Panc1 (cell line): ENCODE measurements around the gene KIR3DL3. TPM values are rescaled to one million over a fixed set of nuclear protein-coding genes. Genes with fewer than 3 reads are reported as not detected.
A peak's percentile ranks its signal among the peaks of the same experiment; 100 is the strongest.
"Not testable (repeated sequence)": the region's sequence is repeated elsewhere in the genome, so short reads cannot be mapped to it uniquely, and the experiment has no call there.

Experiments used
- ATAC-seq: fragments of 200-7000 bp; cut with Tn5 transposase; 2 replicates; pipeline ENCODE4 v1.9.1; 2020; ENCODE audit warnings: mild to moderate bottlenecking, moderate library complexity
- Bru-seq: library from RNA; stranded (reverse); fragments of 400-500 nt; gene quantifications from one replicate; lab custom pipeline; 2021; lab: Mats Ljungman, UMichigan
- BruChase-seq, 2 experiments: library from RNA; stranded (reverse); fragments of 400-500 nt; gene quantifications; one replicate each; lab custom pipeline; 2021; lab: Mats Ljungman, UMichigan
- BruUV-seq: library from RNA; stranded (reverse); fragments of 400-500 nt; replicated peaks from 2 replicates; lab custom pipeline; 2021; lab: Mats Ljungman, UMichigan
- CTCF ChIA-PET: fragments of 300-600 bp; sonication (Branson Sonifier 250); formaldehyde crosslinking; loops from one replicate; lab custom pipeline; 2022; ENCODE audit warnings: antibody characterized with exemption; lab: Charles Lee
- POLR2A ChIA-PET: fragments of 300-600 bp; sonication (Branson Sonifier 250); formaldehyde crosslinking; loops from one replicate; lab custom pipeline; 2022; ENCODE audit warnings: antibody characterized with exemption; lab: Charles Lee
- DNase-seq: peaks from one replicate; pipeline ENCODE4 v3.0.0-alpha.2; 2010; ENCODE audit warnings: low read depth, low spot score
- H3K27ac ChIP-seq: 2 replicates; pipeline ENCODE4 v1.5.1; 2011; ENCODE audit warnings: mild to moderate bottlenecking, low read length, inconsistent platforms
- H3K27me3 ChIP-seq: fragments of 200-500 bp; sonication (Bioruptor generic); 2 replicates; pipeline ENCODE4 v1.6.0; 2014; ENCODE audit warnings: low read length, inconsistent platforms; ENCODE audit not compliant: control insufficient read depth, insufficient read depth
- H3K36me3 ChIP-seq: fragments of 200-500 bp; sonication (Bioruptor generic); 2 replicates; pipeline ENCODE4 v1.5.1; 2014; ENCODE audit warnings: inconsistent platforms, mild to moderate bottlenecking, low read length, moderate library complexity; ENCODE audit not compliant: control insufficient read depth, insufficient read depth
- H3K4me1 ChIP-seq: 2 replicates; pipeline ENCODE4 v1.5.1; 2011; ENCODE audit warnings: inconsistent platforms, mild to moderate bottlenecking, low read length, moderate library complexity; ENCODE audit not compliant: control insufficient read depth, insufficient read depth
- H3K4me3 ChIP-seq, 2 experiments: 2 replicates each; pipeline ENCODE4 v1.5.1; 2011 to 2012; ENCODE audit warnings: low read depth in 2 of 2, low read length in 2 of 2, mild to moderate bottlenecking in 2 of 2, inconsistent platforms in 1 of 2, moderate library complexity in 1 of 2
- H3K9me3 ChIP-seq: fragments of 200-500 bp; sonication (Bioruptor generic); 2 replicates; pipeline ENCODE4 v1.5.1; 2014; ENCODE audit warnings: low read depth, mild to moderate bottlenecking, inconsistent platforms, low read length, moderate library complexity; ENCODE audit not compliant: control insufficient read depth, insufficient read depth
- POLR2AphosphoS5 ChIP-seq: IDR thresholded peaks from 2 replicates; pipeline ENCODE4 v1.6.1; 2012; ENCODE audit warnings: mild to moderate bottlenecking, low read depth, low read length, moderate library complexity
- SIN3A ChIP-seq: IDR thresholded peaks from 2 replicates; pipeline ENCODE4 v1.6.1; 2012; ENCODE audit warnings: low read depth, mild to moderate bottlenecking, low read length, moderate library complexity, borderline replicate concordance; ENCODE audit not compliant: insufficient read depth
- TCF7L2 ChIP-seq: IDR thresholded peaks from 2 replicates; pipeline ENCODE4 v1.6.1; 2011; ENCODE audit warnings: mild to moderate bottlenecking, low read depth, low read length, inconsistent platforms
- in situ Hi-C: cut with HindIII; loops from 2 replicates; pipeline ENCODE4 v1.10.0; 2016; ENCODE audit warnings: low sequenced_read_pairs, low pct_unique_long_range_greater_than_20kb
- intact Hi-C: fragments of 100-400 bp; cut with micrococcal nuclease; formaldehyde crosslinking; loops from one replicate; pipeline ENCODE4 v1.10.0; 2022; ENCODE audit not compliant: unreplicated experiment
- long read RNA-seq: library from polyadenylated mRNA; unstranded; transcript quantifications from one replicate; pipeline ENCODE4 v2.0.0, GENCODE V29; 2021; ENCODE audit not compliant: unreplicated experiment
- polyA plus RNA-seq: library from polyadenylated mRNA; unstranded; fragments of >200 nt; gene quantifications from one replicate; pipeline ENCODE4 v1.2.1, GENCODE V29; 2012; ENCODE audit warnings: missing spikeins; ENCODE audit not compliant: insufficient read length
- total RNA-seq: library from RNA; stranded (reverse); gene quantifications from one replicate; pipeline ENCODE4 v1.2.1, GENCODE V29; 2021; ENCODE audit not compliant: unreplicated experiment
- TF ChIP-seq, protein P1 (sequence below), 2 experiments: IDR thresholded peaks; 2 replicates each; pipeline ENCODE4 v1.6.1; 2011 to 2012; ENCODE audit warnings: low read depth in 2 of 2, control low read depth in 1 of 2, low read length in 1 of 2, mild to moderate bottlenecking in 1 of 2, moderate library complexity in 1 of 2; ENCODE audit not compliant: insufficient read depth in 1 of 2
- TF ChIP-seq, protein P2 (sequence below): fragments of 450-650 bp; IDR thresholded peaks from 2 replicates; pipeline ENCODE4 v1.5.1; 2017; ENCODE audit warnings: mild to moderate bottlenecking

Gene KIR3DL3
- total RNA-seq = not detected
- not detected for polyA plus RNA-seq
- percentile 10 among the genes with signal in this experiment for Bru-seq, nascent RNA
- not detected for BruChase-seq, experiment 1, labeled RNA remaining after a 2-hour chase
- BruChase-seq, experiment 2, labeled RNA remaining after a 6-hour chase = not detected
- long read RNA-seq = 0 reads

DNA sequence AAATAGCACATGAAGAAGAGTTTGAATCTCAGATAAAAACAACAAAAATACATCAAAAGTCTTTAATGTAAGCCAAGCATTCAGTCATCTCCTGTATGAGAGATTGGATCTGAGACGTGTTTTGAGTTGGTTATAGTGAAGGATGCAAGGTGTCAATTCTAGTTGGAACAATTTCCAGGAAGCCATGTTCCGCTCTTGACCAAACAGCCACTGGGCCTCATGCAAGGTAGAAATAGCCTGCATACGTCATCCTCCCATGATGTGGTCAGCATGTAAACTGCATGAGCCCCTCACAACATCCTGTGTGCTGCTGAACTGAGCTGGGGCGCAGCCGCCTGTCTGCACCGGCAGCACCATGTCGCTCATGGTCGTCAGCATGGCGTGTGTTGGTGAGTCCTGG, at the start of gene KIR3DL3:
KIR3DL3 (plus strand) TSS at position 301 of the 400 bp plus-strand sequence; CDS start at position 356, 55 bp downstream.
- no TSS peak for BruUV-seq
- ChIA-PET CTCF (no interaction called here), POLR2A (no interaction called here)
- no peak within 1 kb of the TSS for H3K27ac ChIP-seq
- in situ Hi-C loops (no loop called here), intact Hi-C loops (no loop called here)
- no peaks in the 10 kb centered on the region for H3K36me3 ChIP-seq
- ATAC-seq (no peak), DNase-seq (no peak)
- peaks cover 19% of the 10 kb centered on the region; the same call in 1 of the 2 replicates for H3K9me3 ChIP-seq
- no peaks in the 10 kb centered on the region for H3K4me1 ChIP-seq
- H3K27me3 ChIP-seq = peaks cover 10% of the 10 kb centered on the region
- no peak within 1 kb of the TSS for H3K4me3 ChIP-seq
- TF ChIP-seq, protein P1, sequence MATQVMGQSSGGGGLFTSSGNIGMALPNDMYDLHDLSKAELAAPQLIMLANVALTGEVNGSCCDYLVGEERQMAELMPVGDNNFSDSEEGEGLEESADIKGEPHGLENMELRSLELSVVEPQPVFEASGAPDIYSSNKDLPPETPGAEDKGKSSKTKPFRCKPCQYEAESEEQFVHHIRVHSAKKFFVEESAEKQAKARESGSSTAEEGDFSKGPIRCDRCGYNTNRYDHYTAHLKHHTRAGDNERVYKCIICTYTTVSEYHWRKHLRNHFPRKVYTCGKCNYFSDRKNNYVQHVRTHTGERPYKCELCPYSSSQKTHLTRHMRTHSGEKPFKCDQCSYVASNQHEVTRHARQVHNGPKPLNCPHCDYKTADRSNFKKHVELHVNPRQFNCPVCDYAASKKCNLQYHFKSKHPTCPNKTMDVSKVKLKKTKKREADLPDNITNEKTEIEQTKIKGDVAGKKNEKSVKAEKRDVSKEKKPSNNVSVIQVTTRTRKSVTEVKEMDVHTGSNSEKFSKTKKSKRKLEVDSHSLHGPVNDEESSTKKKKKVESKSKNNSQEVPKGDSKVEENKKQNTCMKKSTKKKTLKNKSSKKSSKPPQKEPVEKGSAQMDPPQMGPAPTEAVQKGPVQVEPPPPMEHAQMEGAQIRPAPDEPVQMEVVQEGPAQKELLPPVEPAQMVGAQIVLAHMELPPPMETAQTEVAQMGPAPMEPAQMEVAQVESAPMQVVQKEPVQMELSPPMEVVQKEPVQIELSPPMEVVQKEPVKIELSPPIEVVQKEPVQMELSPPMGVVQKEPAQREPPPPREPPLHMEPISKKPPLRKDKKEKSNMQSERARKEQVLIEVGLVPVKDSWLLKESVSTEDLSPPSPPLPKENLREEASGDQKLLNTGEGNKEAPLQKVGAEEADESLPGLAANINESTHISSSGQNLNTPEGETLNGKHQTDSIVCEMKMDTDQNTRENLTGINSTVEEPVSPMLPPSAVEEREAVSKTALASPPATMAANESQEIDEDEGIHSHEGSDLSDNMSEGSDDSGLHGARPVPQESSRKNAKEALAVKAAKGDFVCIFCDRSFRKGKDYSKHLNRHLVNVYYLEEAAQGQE (IDR thresholded peaks at IDR 0.05; ENCODE audit: insufficient read depth in 1 of 2, low read depth in 2 of 2, low read length in 1 of 2) = no peak
- TF ChIP-seq, protein P2, sequence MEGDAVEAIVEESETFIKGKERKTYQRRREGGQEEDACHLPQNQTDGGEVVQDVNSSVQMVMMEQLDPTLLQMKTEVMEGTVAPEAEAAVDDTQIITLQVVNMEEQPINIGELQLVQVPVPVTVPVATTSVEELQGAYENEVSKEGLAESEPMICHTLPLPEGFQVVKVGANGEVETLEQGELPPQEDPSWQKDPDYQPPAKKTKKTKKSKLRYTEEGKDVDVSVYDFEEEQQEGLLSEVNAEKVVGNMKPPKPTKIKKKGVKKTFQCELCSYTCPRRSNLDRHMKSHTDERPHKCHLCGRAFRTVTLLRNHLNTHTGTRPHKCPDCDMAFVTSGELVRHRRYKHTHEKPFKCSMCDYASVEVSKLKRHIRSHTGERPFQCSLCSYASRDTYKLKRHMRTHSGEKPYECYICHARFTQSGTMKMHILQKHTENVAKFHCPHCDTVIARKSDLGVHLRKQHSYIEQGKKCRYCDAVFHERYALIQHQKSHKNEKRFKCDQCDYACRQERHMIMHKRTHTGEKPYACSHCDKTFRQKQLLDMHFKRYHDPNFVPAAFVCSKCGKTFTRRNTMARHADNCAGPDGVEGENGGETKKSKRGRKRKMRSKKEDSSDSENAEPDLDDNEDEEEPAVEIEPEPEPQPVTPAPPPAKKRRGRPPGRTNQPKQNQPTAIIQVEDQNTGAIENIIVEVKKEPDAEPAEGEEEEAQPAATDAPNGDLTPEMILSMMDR = no peak
- TF ChIP-seq POLR2AphosphoS5 = no peak
- TF ChIP-seq TCF7L2 = no peak
- TF ChIP-seq SIN3A = no peak

DNA sequence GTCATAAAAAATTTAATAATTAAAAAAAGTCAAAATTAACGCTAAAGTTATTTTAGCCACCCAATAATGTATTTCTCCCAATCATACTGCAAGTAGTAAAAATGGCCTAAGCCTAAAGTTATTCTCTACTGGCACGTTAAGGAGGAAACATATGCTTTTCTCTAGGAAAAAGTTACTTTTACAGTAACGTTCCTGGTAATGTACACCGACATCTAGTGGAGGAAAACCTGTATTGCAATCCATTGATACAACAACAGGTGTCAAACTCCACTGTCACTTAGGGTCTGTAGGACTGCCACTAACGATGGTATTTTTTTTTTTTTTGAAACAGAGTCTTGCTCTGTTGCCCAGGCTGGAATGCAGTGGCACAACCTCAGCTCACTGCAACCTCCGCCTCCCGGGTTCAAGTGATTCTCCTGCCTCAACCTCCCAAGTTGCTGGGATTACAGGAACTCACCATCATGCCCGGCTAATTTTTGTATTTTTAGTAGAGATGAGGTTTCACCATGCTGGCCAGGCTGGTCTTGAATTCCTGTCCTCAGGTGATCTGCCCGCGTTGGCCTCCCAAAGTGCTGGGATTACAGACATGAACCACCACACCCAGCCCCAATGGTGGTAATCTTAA, 47.9 kb upstream of the KIR3DL3 start:
- H3K9me3 ChIP-seq, POLR2A ChIA-PET, ATAC-seq, H3K27ac ChIP-seq, CTCF ChIA-PET, H3K36me3 ChIP-seq, H3K4me1 ChIP-seq, H3K4me3 ChIP-seq, BruUV-seq: not testable (repeated sequence)
- peak; percentile 59 for DNase-seq
- intact Hi-C loops = loop anchor here (5.0 kb wide), 1 partner anchor 194 kb away; no protein-coding TSS in a partner anchor
- in situ Hi-C loops = loop anchor here (10.0 kb wide), 1 partner anchor 102 kb away; the partner anchor contains the start of gene LILRA2
- H3K27me3 ChIP-seq = peaks cover 13% of the 10 kb centered on the region
- TF ChIP-seq, protein P2 = peak; percentile 96
